Activated T-helper 1 cell treated with anti-CD3 and anti-CD28 coated beads, Interleukin-12 subunit alpha, Interleukin-12 subunit beta, Interleukin-2, Interleukin-4 antibody, amounts not matched to agents 30 ng/mL and 10 ng/mL and 1 ng/mL, durations not matched to agents 14 hours and 24 hours and 36 hours (primary cell): ENCODE results near the gene TRIP10. TPM values are rescaled to one million over a fixed set of nuclear protein-coding genes. Genes with fewer than 3 reads are reported as not detected.
"Not testable (repeated sequence)": the region's sequence is repeated elsewhere in the genome, so short reads cannot be mapped to it uniquely, and the experiment has no call there.

Source experiments
- DNase-seq: peaks from one replicate; pipeline ENCODE4 v3.0.0; 2021; ENCODE audit warnings: low spot score
- H3K27ac Mint-ChIP-seq: one replicate; pipeline ENCODE4 v1.8.0; 2021; ENCODE audit warnings: mild to moderate bottlenecking, mixed read lengths
- H3K27me3 Mint-ChIP-seq: one replicate; pipeline ENCODE4 v1.8.0; 2022; ENCODE audit warnings: mild to moderate bottlenecking, moderate library complexity, mixed read lengths; ENCODE audit not compliant: insufficient read depth
- H3K36me3 Mint-ChIP-seq: one replicate; pipeline ENCODE4 v1.8.0; 2021; ENCODE audit warnings: low read depth, mixed read lengths
- H3K4me1 Mint-ChIP-seq: one replicate; pipeline ENCODE4 v1.8.0; 2021; ENCODE audit warnings: low read depth, mixed read lengths
- H3K4me3 Mint-ChIP-seq: one replicate; pipeline ENCODE4 v1.8.0; 2021; ENCODE audit warnings: mild to moderate bottlenecking, moderate library complexity, mixed read lengths
- H3K9me3 Mint-ChIP-seq: one replicate; pipeline ENCODE4 v1.8.0; 2021; ENCODE audit warnings: mixed read lengths
- intact Hi-C: fragments of 100-400 bp; cut with micrococcal nuclease; formaldehyde crosslinking; loops from one replicate; pipeline ENCODE4 v1.15.1; 2024
- total RNA-seq: library from RNA; stranded (reverse); gene quantifications from 2 replicates; pipeline ENCODE4 v1.2.3, GENCODE V29; 2022

Gene TRIP10
- total RNA-seq, 1 donor from 2014 or later = 62.0 TPM

DNA sequence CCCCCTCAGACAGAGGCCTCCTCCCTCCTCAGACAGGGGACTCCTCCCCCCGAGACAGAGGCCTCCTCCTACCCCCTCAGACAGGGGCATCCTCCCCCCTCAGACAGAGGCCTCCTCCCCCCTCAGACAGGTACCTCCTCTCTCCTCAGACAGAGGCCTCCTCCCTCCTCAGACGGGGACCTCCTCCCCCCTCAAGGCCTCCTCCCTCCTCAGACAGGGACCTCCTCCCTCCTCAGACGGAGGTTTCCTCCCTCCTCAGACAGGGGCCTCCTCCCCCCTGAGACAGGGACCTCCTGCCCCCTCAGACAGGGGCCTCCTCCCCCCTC lies 32.9 kb upstream of the TRIP10 start:
- Mint-ChIP-seq H3K27me3 (peaks cover 34% of the 10 kb centered on the region), H3K4me1 (peaks cover 11% of the 10 kb centered on the region), H3K4me3 (no peak overlapping the region), H3K27ac (no peak overlapping the region), H3K36me3 (no peaks in the 10 kb centered on the region), H3K9me3 (no peaks in the 10 kb centered on the region)
- DNase-seq = no peak
- intact Hi-C loops = no loop called here

DNA sequence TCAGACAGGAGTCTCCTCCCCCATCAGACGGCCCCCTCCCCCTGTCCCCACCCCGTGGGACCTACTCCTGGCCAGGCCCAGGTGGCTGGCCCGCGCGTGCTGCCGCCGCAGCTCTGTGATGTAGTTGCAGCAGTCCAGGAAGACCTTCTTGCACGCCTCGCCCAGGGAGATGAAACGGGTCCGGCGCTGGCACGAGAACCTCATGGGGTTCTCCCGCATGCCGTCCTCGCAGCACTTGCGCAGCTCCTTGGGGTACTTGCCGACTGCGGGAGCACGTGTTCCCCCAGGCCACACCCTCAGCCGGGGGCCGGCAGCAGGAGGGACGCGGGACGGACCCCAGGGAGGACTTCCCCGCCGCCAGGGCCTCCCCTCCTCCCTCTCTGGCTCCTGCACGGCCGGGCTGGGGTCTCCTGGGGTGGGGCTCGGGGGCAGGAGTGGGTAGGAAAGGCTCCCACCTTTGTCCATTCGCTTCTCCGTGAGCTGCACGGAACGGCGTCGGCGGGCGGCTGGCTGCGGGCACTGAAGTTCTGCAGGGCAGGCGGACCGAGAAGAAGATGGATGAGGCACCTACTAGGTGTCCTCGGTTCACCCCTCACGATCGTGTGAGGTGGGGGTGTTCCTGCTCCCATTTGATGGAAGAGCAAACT lies 32.3 kb upstream of the TRIP10 start:
- peaks cover 36% of the 10 kb centered on the region for H3K27me3 Mint-ChIP-seq
- intact Hi-C loops = no loop called here
- H3K4me1 Mint-ChIP-seq = peaks cover 11% of the 10 kb centered on the region
- no peaks in the 10 kb centered on the region for H3K36me3 Mint-ChIP-seq
- H3K9me3 Mint-ChIP-seq = no peaks in the 10 kb centered on the region
- DNase-seq = no peak
- H3K4me3 Mint-ChIP-seq = no peak overlapping the region
- no peak overlapping the region for H3K27ac Mint-ChIP-seq

DNA sequence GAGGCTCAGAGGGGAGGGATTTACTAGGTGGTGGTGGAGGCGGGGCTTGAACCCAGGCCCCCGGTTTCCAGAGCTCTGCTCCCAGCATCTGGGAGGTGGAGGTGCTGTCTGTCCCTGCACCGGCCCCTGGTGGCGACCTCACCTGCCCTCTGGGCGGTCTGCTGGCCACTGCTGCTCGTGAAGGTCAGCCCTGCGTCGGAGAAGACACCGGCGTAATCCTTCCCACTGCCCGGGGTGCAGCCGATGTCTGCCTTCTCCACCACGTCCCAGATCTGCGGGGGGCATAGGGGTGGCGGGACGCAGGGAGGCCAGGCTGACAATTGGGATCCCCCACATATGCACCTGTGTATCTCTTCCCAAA lies 31.8 kb upstream of the TRIP10 start:
- no peak for DNase-seq
- peaks cover 36% of the 10 kb centered on the region for H3K27me3 Mint-ChIP-seq
- no peaks in the 10 kb centered on the region for H3K9me3 Mint-ChIP-seq
- H3K27ac Mint-ChIP-seq = no peak overlapping the region
- no peaks in the 10 kb centered on the region for H3K36me3 Mint-ChIP-seq
- peaks cover 11% of the 10 kb centered on the region for H3K4me1 Mint-ChIP-seq
- no peak overlapping the region for H3K4me3 Mint-ChIP-seq
- intact Hi-C loops = no loop called here

DNA sequence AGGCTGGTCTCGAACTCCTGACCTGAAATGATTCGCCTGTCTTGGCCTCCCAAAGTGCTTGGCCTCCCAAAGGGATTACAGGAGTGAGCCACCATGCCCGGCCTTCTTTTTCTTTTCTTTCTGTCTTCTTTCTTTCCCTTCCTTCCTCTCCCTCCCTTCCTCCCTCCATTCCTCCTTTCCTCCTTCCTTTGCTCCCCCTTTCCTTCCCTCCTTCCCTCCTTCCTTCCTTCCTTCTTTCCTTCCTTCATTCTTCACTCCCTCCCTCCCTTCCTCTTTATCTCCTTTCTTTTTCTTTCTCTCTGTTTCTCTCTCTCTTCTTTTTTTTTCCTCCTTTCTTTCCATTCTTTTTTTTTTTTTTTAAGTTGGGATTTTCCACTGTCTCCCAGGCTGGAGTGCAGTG lies 31.1 kb upstream of the TRIP10 start:
- Mint-ChIP-seq H3K9me3 (no peaks in the 10 kb centered on the region), H3K36me3 (no peaks in the 10 kb centered on the region), H3K4me1 (peaks cover 11% of the 10 kb centered on the region), H3K27ac (no peak overlapping the region), H3K27me3 (peaks cover 39% of the 10 kb centered on the region), H3K4me3 (no peak overlapping the region)
- no peak for DNase-seq
- intact Hi-C loops = no loop called here

DNA sequence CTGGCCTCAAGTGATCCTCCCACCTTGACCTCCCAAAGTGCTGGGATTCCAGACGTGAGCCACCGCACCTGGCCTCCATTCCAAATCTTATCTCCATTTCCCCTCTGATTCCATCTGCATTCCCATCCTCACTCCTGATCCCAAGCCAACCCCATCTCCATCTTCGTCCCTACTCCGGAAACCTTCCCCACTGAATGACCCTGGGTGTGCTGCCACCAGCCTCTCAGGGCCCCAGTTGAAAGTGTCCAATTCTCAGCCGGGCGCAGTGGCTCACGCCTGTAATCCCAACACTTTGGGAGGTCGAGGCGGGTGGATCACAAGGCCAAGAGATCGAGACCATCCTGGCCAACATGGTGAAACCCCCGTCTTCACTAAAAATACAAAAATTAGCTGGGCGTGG lies 30.6 kb upstream of the TRIP10 start:
- intact Hi-C loops, H3K27ac Mint-ChIP-seq: not testable (repeated sequence)

DNA sequence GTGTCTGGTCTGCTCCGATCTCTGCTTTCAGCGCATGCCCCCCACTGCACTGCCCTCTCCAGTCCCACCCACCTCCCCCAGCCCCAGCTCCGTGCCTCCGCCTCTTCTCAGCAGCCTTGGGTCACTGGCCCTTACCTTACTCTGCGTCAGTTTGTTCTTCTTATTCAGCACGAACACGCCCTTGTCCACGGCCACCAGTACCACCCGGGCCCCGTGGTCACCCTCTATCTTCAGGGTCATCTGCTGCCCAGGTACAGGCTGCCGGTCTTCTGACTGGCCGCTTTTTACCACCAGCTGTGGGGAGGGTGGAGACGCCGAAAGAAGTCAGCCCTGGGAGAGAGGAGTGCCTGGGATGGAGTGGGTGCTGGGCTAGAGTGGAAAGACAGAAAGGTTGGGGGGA lies 29.9 kb upstream of the TRIP10 start:
- H3K27me3 Mint-ChIP-seq = peaks cover 40% of the 10 kb centered on the region
- H3K4me3 Mint-ChIP-seq = no peak overlapping the region
- no peaks in the 10 kb centered on the region for H3K36me3 Mint-ChIP-seq
- H3K27ac Mint-ChIP-seq = no peak overlapping the region
- peaks cover 11% of the 10 kb centered on the region for H3K4me1 Mint-ChIP-seq
- DNase-seq = no peak
- intact Hi-C loops = no loop called here
- no peaks in the 10 kb centered on the region for H3K9me3 Mint-ChIP-seq

More for the DNA sequence above, 30.6 kb upstream of the TRIP10 start:
- not testable (repeated sequence) for H3K36me3 Mint-ChIP-seq, H3K4me3 Mint-ChIP-seq, DNase-seq, H3K9me3 Mint-ChIP-seq
- H3K4me1 Mint-ChIP-seq = peaks cover 11% of the 10 kb centered on the region
- peaks cover 40% of the 10 kb centered on the region for H3K27me3 Mint-ChIP-seq

DNA sequence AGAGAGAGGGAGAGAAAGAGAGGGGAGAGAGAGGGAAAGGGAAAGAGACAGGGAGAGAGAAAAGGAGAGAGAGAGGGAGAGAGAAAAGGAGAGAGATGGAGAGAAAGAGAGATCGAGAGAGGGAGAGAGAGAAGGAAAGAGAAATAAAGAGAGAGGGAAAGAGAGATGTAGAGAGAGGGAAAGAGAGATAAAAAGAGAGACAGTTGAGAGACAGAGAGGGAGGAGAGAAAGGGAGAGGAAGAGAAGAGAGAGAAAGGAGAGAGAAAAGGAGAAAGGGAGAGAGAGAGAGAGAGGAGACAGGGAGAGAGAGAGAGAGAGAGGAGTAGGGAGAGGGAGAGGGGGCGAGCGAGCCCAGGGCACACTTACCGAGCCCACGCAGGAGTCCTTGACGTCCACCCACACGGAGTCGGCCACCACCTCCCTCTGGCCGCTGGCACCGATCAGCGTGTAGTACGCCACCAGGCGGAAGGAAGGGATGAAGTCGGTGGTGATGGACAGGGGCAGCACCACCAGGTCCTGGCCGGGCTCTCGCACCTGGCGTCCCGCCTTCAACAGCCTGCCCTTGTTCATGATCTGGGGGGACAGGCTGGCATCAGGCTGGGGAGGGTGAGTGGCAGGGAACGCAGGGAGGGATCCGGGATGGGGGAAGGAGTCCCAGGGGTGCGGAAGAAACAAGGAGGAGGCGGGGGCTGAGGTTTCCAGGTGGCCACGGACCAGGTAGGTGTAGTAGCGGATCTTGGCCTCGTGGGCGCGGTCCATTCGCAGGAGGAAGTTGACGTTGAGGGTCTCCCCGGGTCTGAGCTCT lies 29.0 kb upstream of the TRIP10 start:
- intact Hi-C loops = no loop called here
- no peaks in the 10 kb centered on the region for H3K9me3 Mint-ChIP-seq
- H3K27ac Mint-ChIP-seq = no peak overlapping the region
- no peaks in the 10 kb centered on the region for H3K36me3 Mint-ChIP-seq
- peaks cover 11% of the 10 kb centered on the region for H3K4me1 Mint-ChIP-seq
- no peak overlapping the region for H3K4me3 Mint-ChIP-seq
- peaks cover 40% of the 10 kb centered on the region for H3K27me3 Mint-ChIP-seq
- no peak for DNase-seq

DNA sequence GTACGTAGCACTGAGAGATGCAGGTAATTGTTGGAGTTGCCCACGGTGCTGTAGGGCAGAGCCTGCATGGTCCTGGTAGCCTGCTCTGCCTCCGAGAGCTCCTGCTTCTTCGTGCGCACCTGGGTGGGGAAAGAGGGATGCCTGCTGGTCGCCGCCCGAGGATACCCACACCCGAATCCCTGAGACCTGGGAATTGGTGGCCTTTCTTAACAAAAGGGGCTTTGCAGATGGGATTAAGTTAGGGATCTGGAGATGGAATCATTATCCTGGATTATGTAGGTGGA lies 28.5 kb upstream of the TRIP10 start:
- no peak overlapping the region for H3K27ac Mint-ChIP-seq
- no peaks in the 10 kb centered on the region for H3K36me3 Mint-ChIP-seq
- H3K4me1 Mint-ChIP-seq = peaks cover 11% of the 10 kb centered on the region
- no peak for DNase-seq
- no peaks in the 10 kb centered on the region for H3K9me3 Mint-ChIP-seq
- intact Hi-C loops = no loop called here
- H3K4me3 Mint-ChIP-seq = no peak overlapping the region
- peaks cover 40% of the 10 kb centered on the region for H3K27me3 Mint-ChIP-seq

DNA sequence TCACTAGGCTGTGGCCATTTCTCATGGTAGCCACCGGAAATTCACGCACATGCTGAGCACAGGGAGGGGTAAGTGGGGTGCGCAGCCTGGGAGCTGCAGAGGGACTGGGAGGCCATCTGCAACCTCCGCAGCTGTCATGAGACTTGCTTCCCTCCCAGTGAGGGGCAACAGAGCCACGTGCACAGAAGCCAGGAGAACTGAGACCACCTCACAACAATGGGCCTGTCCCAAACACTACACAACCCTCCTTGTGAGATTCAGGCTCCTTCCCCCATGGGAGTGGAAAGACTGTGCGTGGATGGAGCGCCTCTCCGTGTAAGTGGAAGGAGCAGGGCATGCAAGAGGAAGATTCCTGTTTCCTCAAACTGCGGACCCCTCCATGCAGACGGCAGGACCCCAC lies 27.9 kb upstream of the TRIP10 start:
- H3K36me3 Mint-ChIP-seq = no peaks in the 10 kb centered on the region
- no peaks in the 10 kb centered on the region for H3K9me3 Mint-ChIP-seq
- intact Hi-C loops = no loop called here
- H3K27me3 Mint-ChIP-seq = peaks cover 38% of the 10 kb centered on the region
- H3K4me1 Mint-ChIP-seq = peaks cover 6% of the 10 kb centered on the region
- H3K4me3 Mint-ChIP-seq = no peak overlapping the region
- no peak for DNase-seq
- H3K27ac Mint-ChIP-seq = no peak overlapping the region

DNA sequence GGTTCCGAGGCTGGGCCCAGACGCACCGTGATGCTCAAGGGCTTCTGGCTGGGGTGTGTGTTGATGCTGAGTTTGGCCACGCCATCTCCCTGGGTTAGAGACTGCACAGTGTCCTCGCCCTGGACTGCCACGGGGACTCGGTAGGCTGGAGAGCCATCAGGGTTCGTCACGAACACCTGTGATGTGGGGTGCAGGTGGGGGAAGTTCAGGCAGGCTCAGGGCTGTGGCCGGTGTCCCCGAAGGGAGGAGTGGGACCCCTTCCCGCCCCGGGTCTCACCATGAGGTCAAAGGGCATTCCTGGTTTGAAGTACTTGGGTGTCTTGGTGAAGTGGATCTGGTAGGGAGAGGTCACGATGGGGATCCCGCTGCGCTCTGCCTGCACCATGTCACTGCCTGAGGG lies 27.2 kb upstream of the TRIP10 start:
- H3K9me3 Mint-ChIP-seq = peaks cover under 1% of the 10 kb centered on the region
- no peak overlapping the region for H3K4me3 Mint-ChIP-seq
- intact Hi-C loops = no loop called here
- H3K4me1 Mint-ChIP-seq = peaks cover 8% of the 10 kb centered on the region
- peaks cover 1% of the 10 kb centered on the region for H3K36me3 Mint-ChIP-seq
- DNase-seq = no peak
- no peak overlapping the region for H3K27ac Mint-ChIP-seq
- peaks cover 38% of the 10 kb centered on the region for H3K27me3 Mint-ChIP-seq

DNA sequence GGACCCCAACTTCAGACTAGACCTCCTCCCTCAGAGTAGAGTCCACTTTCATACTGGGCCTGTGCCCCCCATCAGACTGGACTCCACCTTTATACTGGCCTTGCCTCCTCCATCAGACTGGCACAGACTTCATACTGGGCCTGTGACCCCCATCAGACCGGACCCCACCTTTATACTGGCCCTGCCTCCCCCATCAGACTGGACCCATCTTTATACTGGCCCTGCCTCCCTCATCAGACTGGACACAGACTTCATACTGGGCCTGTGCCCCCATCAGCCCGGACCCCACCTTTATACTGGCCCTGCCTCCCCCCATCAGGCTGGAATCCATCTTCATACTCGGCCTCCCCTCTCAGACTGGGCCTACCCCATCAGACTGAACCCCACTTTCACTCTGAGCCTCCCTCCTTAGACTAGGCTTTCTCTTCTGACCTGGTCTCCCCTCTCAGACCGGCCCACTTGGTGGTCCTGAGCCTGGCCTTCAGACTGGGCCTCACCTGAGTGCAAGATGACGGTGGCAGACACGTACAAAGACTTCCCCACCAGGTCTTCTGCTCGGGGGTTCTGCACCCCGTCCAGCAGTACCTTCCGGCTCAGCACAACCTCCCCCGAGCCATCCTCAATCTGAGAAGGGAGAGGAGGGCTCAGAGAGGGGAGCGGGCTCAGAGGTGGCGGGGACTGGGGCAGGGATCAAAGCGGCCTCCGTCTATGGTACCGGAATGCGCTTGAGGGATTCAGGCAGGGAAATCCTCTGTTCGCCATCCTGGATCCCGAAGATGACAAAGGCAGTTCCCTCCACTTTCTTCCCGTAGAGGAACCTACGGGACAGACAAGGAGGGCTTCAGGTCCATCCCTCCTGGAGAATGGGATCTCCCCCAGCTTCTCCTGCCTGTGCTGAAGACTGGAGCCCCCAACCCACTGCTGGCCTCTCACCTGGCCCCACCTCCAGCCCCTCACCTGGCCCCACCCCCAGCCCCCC lies 26.5 kb upstream of the TRIP10 start:
- intact Hi-C loops = no loop called here
- H3K27ac Mint-ChIP-seq = no peak overlapping the region
- DNase-seq = no peak
- peaks cover 14% of the 10 kb centered on the region for H3K4me1 Mint-ChIP-seq
- peaks cover 37% of the 10 kb centered on the region for H3K27me3 Mint-ChIP-seq
- H3K36me3 Mint-ChIP-seq = peaks cover 4% of the 10 kb centered on the region
- no peak overlapping the region for H3K4me3 Mint-ChIP-seq
- peaks cover 5% of the 10 kb centered on the region for H3K9me3 Mint-ChIP-seq

DNA sequence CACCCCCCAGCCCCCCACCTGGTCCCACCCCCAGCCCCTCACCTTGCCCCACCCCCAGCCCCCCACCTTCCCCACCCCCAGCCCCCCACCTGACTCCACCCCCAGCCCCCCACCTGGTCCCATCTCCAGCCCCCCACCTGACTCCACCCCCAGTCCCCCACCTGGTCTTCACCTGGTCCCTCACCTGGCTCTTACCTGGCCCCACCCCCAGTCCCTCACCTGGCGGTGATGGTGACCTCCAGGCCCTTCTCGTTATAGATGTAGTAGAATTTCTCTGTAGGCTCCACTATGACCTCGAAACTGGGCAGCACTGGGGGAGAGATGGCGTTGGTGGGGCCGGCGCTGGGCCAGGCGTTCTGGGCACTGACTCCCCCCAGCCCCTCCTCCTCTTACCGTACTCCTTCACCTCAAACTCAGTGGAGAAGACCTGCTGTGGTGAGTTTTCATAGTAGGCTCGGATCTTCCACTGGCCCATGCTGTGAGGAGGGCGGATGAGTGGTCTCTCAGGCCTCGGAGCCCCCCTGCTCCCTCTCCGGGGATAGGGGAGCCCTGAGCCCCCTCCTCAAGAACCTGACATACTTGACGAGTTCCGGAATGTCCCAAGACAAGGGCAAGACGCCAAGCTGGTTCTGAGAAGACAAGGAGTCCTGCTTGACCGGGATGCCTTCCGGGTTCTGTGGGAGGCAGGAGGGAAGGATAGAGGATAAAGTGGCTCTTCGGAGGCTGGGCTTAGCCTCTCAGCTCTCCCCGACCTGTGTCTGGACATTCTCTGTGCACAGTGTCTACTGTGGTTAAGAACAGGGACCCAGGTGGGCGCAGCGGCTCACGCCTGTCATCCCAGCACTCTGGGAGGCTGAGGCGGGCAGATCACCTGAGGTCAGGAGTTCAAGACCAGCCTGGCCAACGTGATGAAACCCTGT lies 25.4 kb upstream of the TRIP10 start:
- H3K4me1 Mint-ChIP-seq = peaks cover 14% of the 10 kb centered on the region
- peaks cover 5% of the 10 kb centered on the region for H3K9me3 Mint-ChIP-seq
- H3K4me3 Mint-ChIP-seq = no peak overlapping the region
- H3K27ac Mint-ChIP-seq = no peak overlapping the region
- peaks cover 27% of the 10 kb centered on the region for H3K27me3 Mint-ChIP-seq
- intact Hi-C loops = no loop called here
- peaks cover 4% of the 10 kb centered on the region for H3K36me3 Mint-ChIP-seq
- DNase-seq = no peak
